ENCODE measurements around the gene DCTN2. TPM values are rescaled to one million over a fixed set of nuclear protein-coding genes. Genes with fewer than 3 reads are reported as not detected.
"Not testable (repeated sequence)": the region's sequence is repeated elsewhere in the genome, so short reads cannot be mapped to it uniquely, and the experiment has no call there.

DCTN2 gene
- total and polyA plus RNA-seq, 7 experiments from 2014 or later = 52.1 to 78.8 (median 63.0) TPM

DNA sequence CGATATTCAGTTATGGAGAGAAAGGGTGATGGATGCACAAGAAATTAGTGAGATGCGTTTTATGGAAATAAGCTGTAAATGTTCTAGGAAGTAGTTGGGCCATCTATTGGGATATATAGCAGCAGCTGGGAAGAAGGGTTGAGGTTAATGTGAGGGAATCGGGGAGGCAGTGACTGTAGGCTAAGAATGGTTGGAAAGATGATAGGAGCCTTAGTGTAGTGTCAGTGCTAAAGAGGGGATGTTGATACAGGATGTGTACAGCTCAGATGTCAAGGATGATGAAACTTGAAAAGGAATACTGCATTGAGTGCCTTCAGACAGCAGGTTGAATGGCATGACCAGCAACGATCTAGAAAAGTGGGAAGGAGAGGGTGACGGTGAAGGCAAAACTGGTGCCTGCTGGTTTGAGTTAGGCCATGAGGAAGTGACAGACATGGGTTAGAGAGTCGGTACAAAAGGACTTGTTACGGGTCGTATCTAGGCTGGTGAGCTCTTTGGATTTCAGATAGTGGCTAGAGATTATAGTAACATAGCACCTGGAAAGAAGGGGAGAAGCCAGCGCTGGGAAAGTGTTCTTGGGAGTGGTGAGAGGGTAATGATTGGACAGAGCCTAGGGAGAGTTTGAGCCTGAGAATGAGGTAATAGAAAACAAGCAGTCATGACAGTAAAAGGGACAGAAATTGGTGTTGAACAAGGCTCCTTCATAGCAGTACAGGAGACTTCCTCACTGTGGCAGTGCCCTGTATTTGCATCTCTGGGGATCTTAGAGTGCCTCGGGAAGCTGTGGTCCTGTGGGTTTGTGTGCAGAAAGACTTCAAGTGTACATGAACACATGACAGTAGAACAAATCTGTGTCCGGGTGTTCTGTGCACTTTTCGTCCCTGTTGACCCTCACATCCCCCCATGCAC lies 49.5 kb downstream of the DCTN2 start:
- DNase-seq = no peak
- H3K4me3 Mint-ChIP-seq = no peak overlapping the region
- no peak for ATAC-seq
- H3K27ac ChIP-seq (ENCODE audit: low read depth, low read length) = no peak overlapping the region
- H3K9me3 Mint-ChIP-seq = peaks cover 0 to 2% (median 0%) of the 10 kb centered on the region in 11 donors
- peaks cover 12 to 64% (median 24%) of the 10 kb centered on the region in 3 experiments for H3K36me3 ChIP-seq (ENCODE audit: control insufficient read depth in 2 of 3, insufficient read depth in 3 of 3, low read length in 3 of 3)
- intact Hi-C loops (cut with micrococcal nuclease) = no loop called here
- peak overlapping the region in 8 of 9 donors; percentile 5 to 65 (median 30) for H3K27ac Mint-ChIP-seq
- H3K27me3 ChIP-seq (ENCODE audit: control insufficient read depth in 2 of 2, insufficient read depth in 2 of 2, low read length in 2 of 2) = no peaks in the 10 kb centered on the region
- POLR2A ChIA-PET = interaction anchor here (1.4 kb wide), 1 partner anchor 18 kb away, joined by 9 read pairs; no protein-coding TSS in a partner anchor
- H3K9me3 ChIP-seq (ENCODE audit: control insufficient read depth in 2 of 3, low read length in 3 of 3) = no peaks in the 10 kb centered on the region
- no peaks in the 10 kb centered on the region for H3K4me1 ChIP-seq (ENCODE audit: control insufficient read depth in 2 of 2, insufficient read depth in 2 of 2, low read length in 2 of 2)
- CTCF ChIA-PET = no interaction called here
- H3K36me3 Mint-ChIP-seq = peaks cover 11 to 59% (median 31%) of the 10 kb centered on the region in 5 donors
- H3K27me3 Mint-ChIP-seq = no peaks in the 10 kb centered on the region
- H3K4me3 ChIP-seq (ENCODE audit: low read length) = no peak overlapping the region
- H3K4me1 Mint-ChIP-seq = peaks cover 5 to 20% (median 13%) of the 10 kb centered on the region in 7 donors

DNA sequence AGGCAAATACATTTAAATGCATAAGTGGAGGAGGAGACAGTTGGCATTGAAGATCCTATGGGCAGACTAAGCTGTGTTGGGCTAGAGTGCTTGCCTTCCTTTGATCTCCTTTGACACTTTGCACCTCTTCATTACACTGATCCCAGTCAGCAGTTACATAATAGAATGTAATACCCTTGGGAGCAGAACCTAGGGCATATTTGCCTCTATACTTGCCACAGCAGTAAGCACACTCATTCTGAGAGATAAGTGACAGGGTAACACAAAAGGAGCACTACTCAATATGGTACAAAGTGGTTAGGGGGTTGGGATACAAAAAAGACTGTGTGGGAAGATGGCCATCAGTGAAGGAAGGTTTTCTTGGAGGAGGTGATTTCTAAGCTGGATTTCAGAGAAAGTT lies 50.2 kb downstream of the DCTN2 start:
- no peak for ATAC-seq
- intact Hi-C loops (cut with micrococcal nuclease) = no loop called here
- CTCF ChIA-PET = no interaction called here
- H3K9me3 Mint-ChIP-seq = peaks cover 0 to 2% (median 0%) of the 10 kb centered on the region in 11 donors
- peaks cover 12 to 62% (median 19%) of the 10 kb centered on the region in 3 experiments for H3K36me3 ChIP-seq (ENCODE audit: control insufficient read depth in 2 of 3, insufficient read depth in 3 of 3, low read length in 3 of 3)
- no peak for DNase-seq
- no peak overlapping the region for H3K27ac ChIP-seq (ENCODE audit: low read depth, low read length)
- H3K4me1 Mint-ChIP-seq = peaks cover 5 to 20% (median 13%) of the 10 kb centered on the region in 7 donors
- H3K36me3 Mint-ChIP-seq = peaks cover 11 to 55% (median 26%) of the 10 kb centered on the region in 5 donors
- POLR2A ChIA-PET = interaction anchor here (1.4 kb wide), 1 partner anchor 19 kb away, joined by 9 read pairs; no protein-coding TSS in a partner anchor
- no peak overlapping the region for H3K4me3 Mint-ChIP-seq
- peak overlapping the region in 5 of 9 donors; percentile 5 to 46 (median 13) for H3K27ac Mint-ChIP-seq
- no peaks in the 10 kb centered on the region for H3K27me3 Mint-ChIP-seq
- no peak overlapping the region for H3K4me3 ChIP-seq (ENCODE audit: low read length)
- no peaks in the 10 kb centered on the region for H3K27me3 ChIP-seq (ENCODE audit: control insufficient read depth in 2 of 2, insufficient read depth in 2 of 2, low read length in 2 of 2)
- no peaks in the 10 kb centered on the region for H3K9me3 ChIP-seq (ENCODE audit: control insufficient read depth in 2 of 3, low read length in 3 of 3)
- no peaks in the 10 kb centered on the region for H3K4me1 ChIP-seq (ENCODE audit: control insufficient read depth in 2 of 2, insufficient read depth in 2 of 2, low read length in 2 of 2)

DNA sequence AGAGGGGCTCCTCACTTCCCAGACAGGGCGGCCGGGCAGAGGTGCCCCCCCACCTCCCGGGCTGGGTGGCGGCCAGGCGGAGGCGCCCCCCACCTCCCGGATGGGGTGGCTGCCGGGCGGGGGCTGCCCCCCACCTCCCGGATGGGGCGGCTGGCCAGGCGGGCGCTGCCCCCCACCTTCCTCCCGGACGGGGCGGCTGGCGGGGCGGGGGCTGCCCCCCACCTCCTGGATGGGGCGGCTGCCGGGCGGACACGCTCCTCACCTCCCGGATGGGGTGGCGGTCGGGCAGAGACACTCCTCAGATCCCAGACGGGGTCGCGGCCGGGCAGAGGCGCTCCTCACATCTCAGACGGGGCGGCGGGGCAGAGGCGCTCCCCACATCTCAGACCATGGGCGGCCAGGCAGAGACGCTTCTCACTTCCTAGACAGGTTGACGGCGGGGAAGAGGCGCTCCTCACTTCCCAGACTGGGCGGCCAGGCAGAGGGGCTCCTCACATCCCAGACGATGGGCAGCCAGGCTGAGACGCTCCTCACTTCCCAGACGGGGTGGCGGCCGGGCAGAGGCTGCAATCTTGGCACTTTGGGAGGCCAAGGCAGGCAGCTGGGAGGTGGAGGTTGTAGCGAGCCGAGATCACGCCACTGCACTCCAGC lies 51.8 kb downstream of the DCTN2 start:
- H3K4me3 Mint-ChIP-seq; H3K27ac ChIP-seq (ENCODE audit: low read depth, low read length); DNase-seq; H3K27me3 ChIP-seq (ENCODE audit: control insufficient read depth in 2 of 2, insufficient read depth in 2 of 2, low read length in 2 of 2); intact Hi-C loops (cut with micrococcal nuclease); H3K4me3 ChIP-seq (ENCODE audit: low read length); H3K27me3 Mint-ChIP-seq; ATAC-seq; POLR2A ChIA-PET; H3K9me3 Mint-ChIP-seq; H3K27ac Mint-ChIP-seq; H3K9me3 ChIP-seq (ENCODE audit: control insufficient read depth in 2 of 3, low read length in 3 of 3); CTCF ChIA-PET; H3K4me1 ChIP-seq (ENCODE audit: control insufficient read depth in 2 of 2, insufficient read depth in 2 of 2, low read length in 2 of 2): not testable (repeated sequence)
- Mint-ChIP-seq H3K36me3 (peaks cover 14 to 51% (median 26%) of the 10 kb centered on the region in 5 donors), H3K4me1 (peaks cover 7 to 23% (median 17%) of the 10 kb centered on the region in 7 donors)
- peaks cover 10 to 62% (median 22%) of the 10 kb centered on the region in 3 experiments for H3K36me3 ChIP-seq (ENCODE audit: control insufficient read depth in 2 of 3, insufficient read depth in 3 of 3, low read length in 3 of 3)

DNA sequence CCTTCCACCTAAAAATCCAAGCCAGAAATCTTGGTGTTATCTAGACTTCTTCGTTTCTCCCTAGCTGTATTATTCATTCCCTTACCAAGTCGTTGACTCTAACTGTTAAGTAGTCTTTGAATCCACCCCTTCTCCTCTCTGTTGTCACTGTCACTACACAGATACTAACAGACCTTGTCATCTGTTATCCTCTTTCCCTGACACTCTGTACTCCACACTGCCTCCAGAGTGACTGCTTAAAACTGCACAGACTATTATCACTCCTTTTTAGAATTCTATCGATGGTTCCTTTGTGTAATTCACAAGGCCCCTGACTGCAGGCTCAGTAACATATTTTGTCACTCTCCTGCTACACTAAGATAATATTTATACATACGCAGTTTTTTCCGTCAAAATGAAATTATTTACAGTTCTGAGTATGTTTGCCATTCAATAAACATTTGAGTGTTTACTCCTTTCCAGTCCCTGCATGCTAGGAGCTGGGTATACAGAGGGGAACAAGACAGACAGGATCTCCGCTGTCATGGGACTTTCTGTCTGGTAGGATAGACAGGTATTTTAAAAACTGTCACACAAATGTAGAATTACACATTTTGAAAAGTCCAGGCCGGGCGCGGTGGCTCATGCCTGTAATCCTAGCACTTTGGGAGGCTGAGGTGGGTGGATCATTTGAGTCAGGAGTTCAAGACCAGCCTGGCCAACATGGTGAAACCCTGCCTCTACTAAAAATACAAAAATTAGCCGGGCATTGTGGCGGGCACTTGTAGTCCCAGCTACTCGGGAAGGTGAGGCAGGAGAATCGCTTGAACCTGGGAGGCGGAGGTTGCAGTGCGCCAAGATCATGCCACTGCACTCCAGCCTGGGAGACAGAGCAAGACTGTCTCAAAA lies 55.4 kb downstream of the DCTN2 start:
- H3K36me3 ChIP-seq (ENCODE audit: control insufficient read depth in 2 of 3, insufficient read depth in 3 of 3, low read length in 3 of 3) = peaks cover 5 to 54% (median 10%) of the 10 kb centered on the region in 3 experiments
- Mint-ChIP-seq H3K27me3 (peaks cover 0 to 2% (median 0%) of the 10 kb centered on the region in 5 donors), H3K4me3 (peak overlapping the region in 6 of 10 donors; percentile 1 to 52 (median 22)), H3K4me1 (peaks cover 19 to 40% (median 35%) of the 10 kb centered on the region in 7 donors), H3K9me3 (no peaks in the 10 kb centered on the region), H3K36me3 (peaks cover 7 to 38% (median 22%) of the 10 kb centered on the region in 5 donors), H3K27ac (peak overlapping the region; percentile 33 to 95 (median 78))
- ATAC-seq (no peak), DNase-seq (peak in 1 of 9 donors; percentile 26)
- H3K27ac ChIP-seq (ENCODE audit: low read depth, low read length) = no peak overlapping the region
- H3K9me3 ChIP-seq (ENCODE audit: control insufficient read depth in 2 of 3, low read length in 3 of 3) = no peaks in the 10 kb centered on the region
- peaks cover 17 to 21% of the 10 kb centered on the region in 2 donors for H3K4me1 ChIP-seq (ENCODE audit: control insufficient read depth in 2 of 2, insufficient read depth in 2 of 2, low read length in 2 of 2)
- intact Hi-C loops (cut with micrococcal nuclease) = loop anchor here in 1 of 2 donors (2.0 kb wide), 1 partner anchor 15 kb away; no protein-coding TSS in a partner anchor
- CTCF ChIA-PET = no interaction called here
- no peaks in the 10 kb centered on the region for H3K27me3 ChIP-seq (ENCODE audit: control insufficient read depth in 2 of 2, insufficient read depth in 2 of 2, low read length in 2 of 2)
- POLR2A ChIA-PET = interaction anchor here (0.7 to 6.7 kb wide), 3 partner anchors 14 to 270 kb away, joined by 3 to 52 read pairs (median 4); partner anchors contain the start of genes ARHGAP9 and GLI1
- H3K4me3 ChIP-seq (ENCODE audit: low read length) = no peak overlapping the region

DNA sequence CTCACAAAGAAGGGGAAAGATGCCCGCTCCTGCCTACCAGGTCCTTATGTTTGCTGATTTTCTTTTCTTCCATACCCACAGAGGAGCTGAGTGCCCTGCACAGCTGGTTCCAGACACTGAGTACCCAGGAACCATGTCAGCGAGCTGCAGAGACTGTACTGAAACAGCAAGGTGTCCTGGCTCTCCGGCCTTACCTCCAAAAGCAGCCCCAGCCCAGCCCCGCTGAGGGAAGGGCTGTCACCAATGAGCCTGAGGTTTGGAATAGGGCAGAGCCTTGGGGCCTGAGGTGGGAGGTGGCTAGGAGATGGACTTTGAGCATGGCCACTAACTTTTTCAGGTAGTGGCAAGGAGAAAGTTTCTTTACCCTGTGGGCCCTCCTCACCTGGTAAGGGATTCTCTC lies 56.9 kb downstream of the DCTN2 start:
- DNase-seq (no peak), ATAC-seq (no peak)
- Histone ChIP-seq H3K27me3 (ENCODE audit: control insufficient read depth in 2 of 2, insufficient read depth in 2 of 2, low read length in 2 of 2) (no peaks in the 10 kb centered on the region), H3K9me3 (ENCODE audit: control insufficient read depth in 2 of 3, low read length in 3 of 3) (no peaks in the 10 kb centered on the region), H3K4me1 (ENCODE audit: control insufficient read depth in 2 of 2, insufficient read depth in 2 of 2, low read length in 2 of 2) (peaks cover 17 to 21% of the 10 kb centered on the region in 2 donors), H3K36me3 (ENCODE audit: control insufficient read depth in 2 of 3, insufficient read depth in 3 of 3, low read length in 3 of 3) (peaks cover 5 to 44% (median 10%) of the 10 kb centered on the region in 3 experiments), H3K27ac (ENCODE audit: low read depth, low read length) (peak overlapping the region; percentile 16), H3K4me3 (ENCODE audit: low read length) (no peak overlapping the region)
- ChIA-PET CTCF (no interaction called here), POLR2A (interaction anchor here (0.7 to 6.7 kb wide), 4 partner anchors 12 to 29 kb away, joined by 3 to 52 read pairs (median 5); partner anchors contain the start of genes ARHGAP9 and DDIT3)
- peaks cover 7 to 33% (median 22%) of the 10 kb centered on the region in 5 donors for H3K36me3 Mint-ChIP-seq
- H3K9me3 Mint-ChIP-seq = no peaks in the 10 kb centered on the region
- intact Hi-C loops (cut with micrococcal nuclease) = loop anchor here in 1 of 2 donors (2.0 kb wide), 1 partner anchor 13 kb away; no protein-coding TSS in a partner anchor
- H3K27me3 Mint-ChIP-seq = peaks cover 0 to 2% (median 0%) of the 10 kb centered on the region in 5 donors
- H3K4me1 Mint-ChIP-seq = peaks cover 19 to 40% (median 35%) of the 10 kb centered on the region in 7 donors
- peak overlapping the region in 4 of 9 donors; percentile 45 to 96 (median 80) for H3K27ac Mint-ChIP-seq
- H3K4me3 Mint-ChIP-seq = no peak overlapping the region
